GM12891 (cell line): Measurements from ENCODE around the gene KCNMB2.

Experiments used
- POLR2A ChIP-seq: IDR thresholded peaks from 2 replicates; pipeline ENCODE4 v1.6.1; 2011; ENCODE audit warnings: low read depth, low read length, control low read depth
- POLR2AphosphoS5 ChIP-seq: IDR thresholded peaks from 2 replicates; pipeline ENCODE4 v1.6.1; 2011; ENCODE audit warnings: low read depth, low read length, control low read depth

- TF ChIP-seq POLR2A (no peak), POLR2AphosphoS5 (no peak)
Observed at GRCh38 chr3:178492491-178492890, 43.7 kb upstream of the KCNMB2 start.
